Measurements from ENCODE around the gene GDF2.

GDF2 gene

GRCh38 chr10:47350671-47351640, 28.7 kb downstream of the GDF2 start:
- H3K4me3 ChIP-seq (ENCODE audit: insufficient read depth, low read depth, low read length, poor library complexity, severe bottlenecking), result no peak overlapping the region
- H3K9me3 ChIP-seq (ENCODE audit: control insufficient read depth, low read length), result no peaks in the 10 kb centered on the region
- H3K4me1 ChIP-seq (ENCODE audit: control insufficient read depth, insufficient read depth, low read length, poor library complexity, severe bottlenecking), result no peaks in the 10 kb centered on the region
- H3K27me3 ChIP-seq (replicated peaks; ENCODE audit: control insufficient read depth, insufficient read depth, low read length, poor library complexity, severe bottlenecking), result no peaks in the 10 kb centered on the region
- no peak overlapping the region for H3K27ac ChIP-seq (ENCODE audit: insufficient read depth, low read length, poor library complexity, severe bottlenecking)
- DNase-seq, result no peak
- H3K36me3 ChIP-seq (ENCODE audit: control insufficient read depth, insufficient read depth, low read length), result no peaks in the 10 kb centered on the region

DNA sequence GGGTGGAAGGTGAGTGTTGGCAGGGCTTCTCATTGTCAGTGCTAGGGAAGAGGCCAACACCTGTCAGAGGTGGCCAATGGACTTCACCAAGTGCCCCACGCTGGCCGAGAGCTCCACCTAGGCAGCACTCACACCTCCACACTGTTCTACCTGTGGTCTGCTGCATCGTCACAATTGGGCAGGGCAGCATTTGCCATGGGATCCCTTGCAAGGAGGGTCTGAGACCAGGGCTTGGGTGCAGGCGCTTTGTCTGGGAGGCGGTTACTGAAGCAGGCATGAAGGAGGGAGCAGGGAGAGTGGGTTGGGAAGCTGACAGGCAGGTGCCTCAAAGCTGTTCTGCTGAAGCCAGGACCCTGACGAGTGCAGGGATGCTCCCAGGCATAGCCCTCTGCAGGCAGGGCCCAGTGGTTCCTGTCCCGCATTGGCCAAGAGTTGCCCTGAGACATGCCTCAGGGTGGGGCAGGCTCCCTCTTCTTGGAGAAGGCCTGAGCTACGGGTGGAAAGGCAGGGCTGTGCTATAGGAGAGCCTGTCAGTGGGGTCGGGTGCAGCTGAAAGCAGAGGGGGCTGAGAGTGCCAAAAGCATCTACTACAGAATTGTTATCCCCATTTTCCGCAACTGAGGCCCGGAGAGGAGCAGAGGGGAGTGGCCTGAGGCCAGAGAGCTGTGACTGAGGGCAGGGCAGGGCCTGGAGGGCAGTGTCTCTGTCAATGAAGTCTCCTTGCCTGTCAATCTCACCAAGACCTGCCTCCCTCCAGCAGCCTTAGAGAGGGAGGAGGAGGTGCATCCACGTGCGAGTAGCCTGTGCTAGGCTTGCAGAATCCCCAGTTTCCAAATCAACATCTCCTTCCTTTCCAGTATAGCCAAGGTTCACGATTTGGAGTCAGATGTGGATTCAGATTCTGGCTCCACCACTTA, 29.9 kb downstream of the GDF2 start:
- H3K4me3 ChIP-seq (ENCODE audit: insufficient read depth, low read depth, low read length, poor library complexity, severe bottlenecking), result no peak overlapping the region
- H3K27me3 ChIP-seq (replicated peaks; ENCODE audit: control insufficient read depth, insufficient read depth, low read length, poor library complexity, severe bottlenecking), result no peaks in the 10 kb centered on the region
- H3K27ac ChIP-seq (ENCODE audit: insufficient read depth, low read length, poor library complexity, severe bottlenecking), result no peak overlapping the region
- no peaks in the 10 kb centered on the region for H3K36me3 ChIP-seq (ENCODE audit: control insufficient read depth, insufficient read depth, low read length)
- no peaks in the 10 kb centered on the region for H3K9me3 ChIP-seq (ENCODE audit: control insufficient read depth, low read length)
- no peaks in the 10 kb centered on the region for H3K4me1 ChIP-seq (ENCODE audit: control insufficient read depth, insufficient read depth, low read length, poor library complexity, severe bottlenecking)
- DNase-seq, result no peak

DNA sequence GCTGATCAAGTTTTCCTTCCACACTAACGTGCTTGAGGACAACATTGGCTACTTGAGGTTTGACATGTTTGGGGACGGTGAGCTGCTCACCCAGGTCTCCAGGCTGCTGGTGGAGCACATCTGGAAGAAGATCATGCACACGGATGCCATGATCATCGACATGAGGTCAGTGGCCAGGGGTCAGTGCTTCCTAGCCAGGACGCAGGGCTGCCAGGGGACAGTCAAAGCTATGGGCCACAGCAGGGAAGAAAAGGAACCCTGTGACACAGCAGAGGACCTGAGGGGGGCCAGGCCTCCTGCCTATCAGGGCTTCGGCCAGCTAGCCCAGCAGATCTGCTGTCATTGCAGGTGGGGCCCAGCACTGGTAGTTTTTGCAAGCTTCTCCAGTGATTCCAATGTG, 31.1 kb downstream of the GDF2 start:
- Histone ChIP-seq H3K9me3 (ENCODE audit: control insufficient read depth, low read length) (no peaks in the 10 kb centered on the region), H3K36me3 (ENCODE audit: control insufficient read depth, insufficient read depth, low read length) (no peaks in the 10 kb centered on the region), H3K27ac (ENCODE audit: insufficient read depth, low read length, poor library complexity, severe bottlenecking) (no peak overlapping the region), H3K4me3 (ENCODE audit: insufficient read depth, low read depth, low read length, poor library complexity, severe bottlenecking) (no peak overlapping the region), H3K27me3 (replicated peaks; ENCODE audit: control insufficient read depth, insufficient read depth, low read length, poor library complexity, severe bottlenecking) (no peaks in the 10 kb centered on the region), H3K4me1 (ENCODE audit: control insufficient read depth, insufficient read depth, low read length, poor library complexity, severe bottlenecking) (no peaks in the 10 kb centered on the region)
- no peak for DNase-seq

- H3K4me3 ChIP-seq (ENCODE audit: insufficient read depth, low read depth, low read length, poor library complexity, severe bottlenecking), result no peak overlapping the region
- no peaks in the 10 kb centered on the region for H3K9me3 ChIP-seq (ENCODE audit: control insufficient read depth, low read length)
- H3K27ac ChIP-seq (ENCODE audit: insufficient read depth, low read length, poor library complexity, severe bottlenecking), result no peak overlapping the region
- no peaks in the 10 kb centered on the region for H3K4me1 ChIP-seq (ENCODE audit: control insufficient read depth, insufficient read depth, low read length, poor library complexity, severe bottlenecking)
- DNase-seq, result no peak
- H3K27me3 ChIP-seq (replicated peaks; ENCODE audit: control insufficient read depth, insufficient read depth, low read length, poor library complexity, severe bottlenecking), result no peaks in the 10 kb centered on the region
- H3K36me3 ChIP-seq (ENCODE audit: control insufficient read depth, insufficient read depth, low read length), result no peaks in the 10 kb centered on the region
These were observed 31.9 kb downstream of the GDF2 start for GRCh38 chr10:47354165-47354564.

DNA sequence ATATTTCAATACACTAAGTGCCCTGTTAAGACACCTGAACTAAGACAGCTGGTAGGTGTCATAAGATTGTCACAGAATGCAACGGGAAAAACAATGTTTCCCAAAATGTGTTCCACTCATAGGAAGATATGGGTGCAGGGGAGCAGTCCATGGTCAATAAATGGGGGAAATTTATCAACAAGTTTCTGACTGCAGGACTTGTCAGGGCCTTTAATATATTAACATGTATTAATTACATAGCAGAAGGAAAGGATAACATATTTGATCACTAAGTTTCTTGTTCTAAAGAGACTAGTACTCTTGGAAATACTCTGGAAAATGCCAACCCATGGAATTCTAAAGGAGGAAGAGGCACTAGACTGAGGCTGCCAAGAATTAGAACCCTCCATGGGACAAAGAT, 32.6 kb downstream of the GDF2 start:
- Histone ChIP-seq H3K36me3 (ENCODE audit: control insufficient read depth, insufficient read depth, low read length) (no peaks in the 10 kb centered on the region), H3K4me1 (ENCODE audit: control insufficient read depth, insufficient read depth, low read length, poor library complexity, severe bottlenecking) (no peaks in the 10 kb centered on the region), H3K27me3 (replicated peaks; ENCODE audit: control insufficient read depth, insufficient read depth, low read length, poor library complexity, severe bottlenecking) (no peaks in the 10 kb centered on the region), H3K9me3 (ENCODE audit: control insufficient read depth, low read length) (no peaks in the 10 kb centered on the region), H3K27ac (ENCODE audit: insufficient read depth, low read length, poor library complexity, severe bottlenecking) (no peak overlapping the region), H3K4me3 (ENCODE audit: insufficient read depth, low read depth, low read length, poor library complexity, severe bottlenecking) (no peak overlapping the region)
- no peak for DNase-seq

DNA sequence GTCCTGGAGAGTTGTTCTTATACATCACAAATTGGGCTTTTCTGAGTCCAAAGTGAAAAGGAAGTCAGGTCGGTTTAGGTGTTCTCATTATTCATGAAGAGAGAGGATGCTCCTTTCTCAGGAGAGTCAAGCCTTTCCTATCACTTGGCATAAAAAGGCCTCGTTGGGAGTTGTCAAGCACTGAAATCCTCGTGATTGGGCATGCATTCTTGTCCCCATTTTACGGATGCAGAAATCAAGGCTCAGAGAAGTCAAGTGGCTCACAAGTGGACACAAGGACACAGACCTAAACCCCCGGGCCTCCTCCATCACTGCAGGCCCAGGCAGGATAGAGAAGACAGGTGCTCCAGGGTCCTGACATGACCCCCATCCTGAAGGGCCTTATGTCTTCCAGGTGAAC, 34.5 kb downstream of the GDF2 start:
- H3K9me3 ChIP-seq (ENCODE audit: control insufficient read depth, low read length), result no peaks in the 10 kb centered on the region
- H3K4me3 ChIP-seq (ENCODE audit: insufficient read depth, low read depth, low read length, poor library complexity, severe bottlenecking), result no peak overlapping the region
- no peak overlapping the region for H3K27ac ChIP-seq (ENCODE audit: insufficient read depth, low read length, poor library complexity, severe bottlenecking)
- no peaks in the 10 kb centered on the region for H3K27me3 ChIP-seq (replicated peaks; ENCODE audit: control insufficient read depth, insufficient read depth, low read length, poor library complexity, severe bottlenecking)
- H3K4me1 ChIP-seq (ENCODE audit: control insufficient read depth, insufficient read depth, low read length, poor library complexity, severe bottlenecking), result no peaks in the 10 kb centered on the region
- H3K36me3 ChIP-seq (ENCODE audit: control insufficient read depth, insufficient read depth, low read length), result no peaks in the 10 kb centered on the region
- DNase-seq, result no peak

GRCh38 chr10:47357131-47357582, 34.9 kb downstream of the GDF2 start:
- Histone ChIP-seq H3K4me1 (ENCODE audit: control insufficient read depth, insufficient read depth, low read length, poor library complexity, severe bottlenecking) (no peaks in the 10 kb centered on the region), H3K4me3 (ENCODE audit: insufficient read depth, low read depth, low read length, poor library complexity, severe bottlenecking) (no peak overlapping the region), H3K27ac (ENCODE audit: insufficient read depth, low read length, poor library complexity, severe bottlenecking) (no peak overlapping the region), H3K36me3 (ENCODE audit: control insufficient read depth, insufficient read depth, low read length) (no peaks in the 10 kb centered on the region), H3K9me3 (ENCODE audit: control insufficient read depth, low read length) (no peaks in the 10 kb centered on the region), H3K27me3 (replicated peaks; ENCODE audit: control insufficient read depth, insufficient read depth, low read length, poor library complexity, severe bottlenecking) (no peaks in the 10 kb centered on the region)
- DNase-seq, result no peak

DNA sequence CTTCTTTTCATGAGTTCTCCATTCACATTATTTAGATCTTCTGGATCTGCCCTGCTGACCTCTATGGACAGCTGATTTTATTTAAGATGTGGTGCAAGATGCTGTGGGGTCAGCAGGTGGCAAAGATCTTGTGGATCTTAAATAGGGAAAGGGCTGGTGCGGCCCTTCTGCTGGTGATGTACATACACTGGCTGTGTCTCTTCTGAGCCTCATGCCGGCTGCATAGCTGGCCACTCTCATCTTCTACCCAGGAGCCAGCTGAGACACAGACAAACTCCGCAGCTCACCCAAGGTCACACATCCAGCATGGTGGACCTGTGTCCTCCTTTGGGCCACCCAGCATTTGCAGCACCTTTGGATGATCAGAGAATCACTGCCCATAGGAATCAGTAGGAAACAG, 35.7 kb downstream of the GDF2 start:
- Histone ChIP-seq H3K27me3 (replicated peaks; ENCODE audit: control insufficient read depth, insufficient read depth, low read length, poor library complexity, severe bottlenecking) (no peaks in the 10 kb centered on the region), H3K9me3 (ENCODE audit: control insufficient read depth, low read length) (no peaks in the 10 kb centered on the region), H3K4me1 (ENCODE audit: control insufficient read depth, insufficient read depth, low read length, poor library complexity, severe bottlenecking) (no peaks in the 10 kb centered on the region), H3K27ac (ENCODE audit: insufficient read depth, low read length, poor library complexity, severe bottlenecking) (no peak overlapping the region), H3K4me3 (ENCODE audit: insufficient read depth, low read depth, low read length, poor library complexity, severe bottlenecking) (no peak overlapping the region), H3K36me3 (ENCODE audit: control insufficient read depth, insufficient read depth, low read length) (no peaks in the 10 kb centered on the region)
- DNase-seq, result no peak

DNA sequence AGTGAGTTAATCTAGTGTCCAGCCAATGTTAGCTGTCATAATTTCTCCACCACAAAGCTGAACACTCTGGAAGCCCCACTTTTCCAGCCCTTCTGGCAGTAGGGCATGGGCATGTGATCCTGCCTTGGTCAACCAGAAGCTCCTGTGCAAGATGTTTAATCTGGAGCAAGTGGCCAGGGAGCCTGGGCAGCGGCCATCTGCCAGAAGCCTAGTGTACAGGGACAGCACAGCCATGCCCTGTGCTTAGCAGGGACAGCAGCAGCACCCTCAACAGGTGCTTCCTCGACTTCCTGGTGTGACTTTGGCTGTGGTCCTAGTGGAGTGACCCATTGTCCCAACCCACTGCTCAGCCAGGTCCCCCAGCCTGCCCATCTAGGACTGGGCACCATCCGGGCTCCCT, 36.2 kb downstream of the GDF2 start:
- DNase-seq, result no peak
- Histone ChIP-seq H3K4me3 (ENCODE audit: insufficient read depth, low read depth, low read length, poor library complexity, severe bottlenecking) (no peak overlapping the region), H3K36me3 (ENCODE audit: control insufficient read depth, insufficient read depth, low read length) (no peaks in the 10 kb centered on the region), H3K27ac (ENCODE audit: insufficient read depth, low read length, poor library complexity, severe bottlenecking) (no peak overlapping the region), H3K4me1 (ENCODE audit: control insufficient read depth, insufficient read depth, low read length, poor library complexity, severe bottlenecking) (no peaks in the 10 kb centered on the region), H3K9me3 (ENCODE audit: control insufficient read depth, low read length) (no peaks in the 10 kb centered on the region), H3K27me3 (replicated peaks; ENCODE audit: control insufficient read depth, insufficient read depth, low read length, poor library complexity, severe bottlenecking) (no peaks in the 10 kb centered on the region)

GRCh38 chr10:47359101-47359500, 36.8 kb downstream of the GDF2 start:
- no peaks in the 10 kb centered on the region for H3K9me3 ChIP-seq (ENCODE audit: control insufficient read depth, low read length)
- no peak overlapping the region for H3K4me3 ChIP-seq (ENCODE audit: insufficient read depth, low read depth, low read length, poor library complexity, severe bottlenecking)
- no peak for DNase-seq
- no peaks in the 10 kb centered on the region for H3K36me3 ChIP-seq (ENCODE audit: control insufficient read depth, insufficient read depth, low read length)
- no peak overlapping the region for H3K27ac ChIP-seq (ENCODE audit: insufficient read depth, low read length, poor library complexity, severe bottlenecking)
- H3K27me3 ChIP-seq (replicated peaks; ENCODE audit: control insufficient read depth, insufficient read depth, low read length, poor library complexity, severe bottlenecking), result no peaks in the 10 kb centered on the region
- no peaks in the 10 kb centered on the region for H3K4me1 ChIP-seq (ENCODE audit: control insufficient read depth, insufficient read depth, low read length, poor library complexity, severe bottlenecking)
